ENCODE results near the gene CLCN6.

The CLCN6 gene

GRCh38 chr1:11831945-11832725 lies 26.1 kb downstream of the CLCN6 start:
- no peak for DNase-seq

- DNase-seq: no peak
Measured at GRCh38 chr1:11833497-11833896, 27.5 kb downstream of the CLCN6 start.

GRCh38 chr1:11833900-11834299 lies 27.9 kb downstream of the CLCN6 start:
- no peak for DNase-seq

GRCh38 chr1:11835441-11836225 lies 29.6 kb downstream of the CLCN6 start:
- DNase-seq: no peak

DNA sequence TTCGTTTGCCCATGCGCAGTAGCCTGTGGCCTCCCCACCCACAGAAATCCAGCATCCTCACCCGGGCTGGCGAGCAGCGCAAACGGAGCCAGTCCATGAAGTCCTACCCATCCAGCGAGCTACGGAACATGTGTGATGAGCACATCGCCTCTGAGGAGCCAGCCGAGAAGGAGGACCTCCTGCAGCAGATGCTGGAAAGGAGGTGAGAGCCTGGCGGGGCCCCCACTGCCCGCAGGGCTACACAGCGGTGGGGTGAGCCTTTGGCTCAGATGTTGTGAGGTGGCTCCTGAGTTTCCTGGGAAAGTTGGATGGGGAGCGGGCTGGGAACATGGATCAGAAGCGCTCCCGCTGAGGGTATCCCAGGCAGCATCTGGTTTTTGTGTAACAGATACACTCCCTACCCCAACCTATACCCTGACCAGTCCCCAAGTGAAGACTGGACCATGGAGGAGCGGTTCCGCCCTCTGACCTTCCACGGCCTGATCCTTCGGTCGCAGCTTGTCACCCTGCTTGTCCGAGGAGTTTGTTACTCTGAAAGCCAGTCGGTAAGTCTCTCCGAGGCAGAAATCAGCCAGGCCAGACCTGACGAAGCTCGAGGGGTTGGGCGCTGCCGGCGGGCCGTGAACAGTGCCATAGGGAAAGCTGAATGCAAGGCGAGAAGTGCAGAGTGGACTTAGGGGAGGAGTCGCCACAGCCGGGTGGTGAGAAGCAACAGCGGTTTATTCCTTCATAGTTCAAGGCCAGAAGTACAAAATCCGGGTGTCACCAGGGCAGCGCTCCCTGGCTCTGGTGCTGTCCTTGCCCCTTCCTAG lies 31.2 kb downstream of the CLCN6 start:
- no peak for DNase-seq

- peak; percentile 33 for DNase-seq
Measured at GRCh38 chr1:11837767-11838348, 31.9 kb downstream of the CLCN6 start.

GRCh38 chr1:11838349-11839272 lies 32.6 kb downstream of the CLCN6 start:
- peak; percentile 80 for DNase-seq

GRCh38 chr1:11839727-11840705 lies 34.0 kb downstream of the CLCN6 start:
- DNase-seq: no peak

GRCh38 chr1:11841245-11842153 lies 35.5 kb downstream of the CLCN6 start:
- DNase-seq: no peak

DNA sequence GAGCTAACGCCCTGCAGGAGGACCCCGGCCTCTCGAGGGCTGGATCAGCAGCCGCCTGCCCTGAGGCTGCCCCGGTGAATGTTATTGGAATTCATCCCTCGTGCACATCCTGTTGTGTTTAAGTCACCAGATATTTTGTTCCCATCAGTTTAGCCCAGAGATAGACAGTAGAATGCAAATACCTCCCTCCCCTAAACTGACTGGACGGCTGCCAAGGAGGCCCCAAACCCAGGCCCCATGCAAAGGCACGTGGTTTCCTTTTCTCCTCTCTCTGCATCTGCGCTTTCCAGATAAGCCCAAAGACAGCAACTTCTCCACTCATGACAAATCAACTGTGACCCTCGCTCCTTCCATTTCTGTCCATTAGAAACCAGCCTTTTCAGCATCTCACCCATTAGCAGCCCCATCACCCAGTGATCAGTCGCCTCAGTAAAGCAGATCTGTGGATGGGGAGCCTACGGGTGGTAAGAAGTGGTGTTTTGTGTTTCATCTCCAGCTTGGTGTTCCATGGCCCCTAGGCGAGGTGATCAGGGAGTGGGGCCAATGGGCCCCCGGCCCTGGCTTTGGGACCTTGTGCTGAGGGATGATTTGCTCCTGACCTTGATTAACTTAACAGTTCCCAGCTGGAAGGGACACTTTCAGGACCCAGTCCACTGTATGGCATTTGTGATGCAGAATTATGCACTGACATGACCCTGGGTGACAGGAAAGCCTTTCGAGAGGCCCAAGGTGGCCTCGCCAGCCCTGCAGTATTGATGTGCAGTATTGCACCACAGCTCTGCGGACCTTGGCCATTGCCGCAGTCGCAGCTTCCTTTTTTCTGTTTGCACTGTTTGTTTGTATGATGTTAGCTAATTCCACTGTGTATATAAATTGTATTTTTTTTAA lies 36.4 kb downstream of the CLCN6 start:
- DNase-seq: no peak

DNA sequence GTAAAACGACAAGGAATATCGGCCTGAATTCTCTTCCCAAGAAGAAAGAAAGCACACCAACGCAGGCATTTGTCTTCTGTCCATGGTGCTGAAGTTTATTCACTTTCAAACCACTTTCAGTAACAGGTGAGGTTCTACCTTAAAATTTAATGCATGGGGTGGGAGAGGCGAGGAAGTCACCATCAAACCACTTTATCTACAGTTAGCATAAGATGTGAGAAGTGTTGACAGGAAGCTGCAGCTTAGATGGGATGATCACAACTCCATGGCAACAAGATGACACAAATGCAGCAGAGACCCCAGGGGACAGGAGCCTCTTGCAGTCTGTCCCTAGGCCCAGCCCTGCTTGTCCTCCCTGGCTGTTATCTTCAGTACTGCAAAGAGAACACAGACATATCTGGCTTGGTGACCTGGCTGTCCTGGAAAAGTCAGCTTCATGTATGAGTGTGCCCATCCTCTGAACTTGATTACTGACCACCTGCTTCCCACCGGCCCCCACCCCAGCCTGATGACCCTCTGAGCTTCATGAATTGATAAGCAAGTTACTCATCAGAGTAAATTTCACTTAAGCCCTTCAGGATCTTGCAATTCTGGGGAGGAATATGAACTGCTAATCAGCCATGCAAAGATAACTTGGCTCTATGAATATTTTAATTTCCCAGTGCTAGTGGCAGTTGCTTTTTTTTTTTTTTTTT lies 39.8 kb downstream of the CLCN6 start:
- peak; percentile 36 for DNase-seq

DNA sequence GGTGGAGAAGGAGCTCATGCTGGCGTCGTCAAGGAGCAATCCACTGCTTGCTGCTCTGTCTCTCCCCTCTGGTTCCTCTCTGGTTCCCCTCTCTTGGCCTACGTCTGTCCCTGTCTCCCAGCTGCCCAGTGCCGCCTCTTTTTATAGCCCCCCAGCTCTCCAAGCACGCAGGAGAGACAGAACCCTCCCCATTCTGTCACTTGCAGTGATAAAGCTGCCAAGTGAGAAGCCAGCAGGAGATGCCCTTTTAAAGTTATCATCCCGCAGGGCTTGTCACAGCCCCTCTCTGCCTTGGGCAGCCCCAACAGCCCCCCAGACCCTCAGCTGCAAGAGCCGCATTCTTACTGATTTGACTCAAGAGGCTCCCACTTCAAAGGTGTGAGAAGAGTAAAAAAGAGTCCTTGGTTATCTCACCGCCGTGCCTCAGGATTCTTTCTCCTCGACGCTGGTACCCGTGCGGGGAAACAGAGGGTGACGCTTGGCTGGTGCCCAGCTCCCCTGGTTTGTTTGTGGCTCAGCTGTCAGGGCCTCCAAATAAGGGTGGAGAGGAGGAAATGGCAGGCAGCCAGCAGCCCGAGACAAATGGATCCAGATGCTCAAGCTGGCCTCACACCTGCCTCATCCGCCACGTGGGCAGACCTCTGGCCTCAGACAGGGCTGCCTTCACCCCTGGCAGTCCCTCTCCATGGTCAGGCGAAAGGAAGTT lies 41.8 kb downstream of the CLCN6 start, which contains the start of gene NPPA:
Gene NPPA (minus strand): TSS at position 117 of the 706 bp plus-strand sequence. CDS start 99 bp downstream, at position 18.
- peak; percentile 94 for DNase-seq

- no peak for DNase-seq
Measured at GRCh38 chr1:11848373-11848700, 42.3 kb downstream of the CLCN6 start.

- DNase-seq: no peak
Measured at GRCh38 chr1:11850156-11850555, 44.2 kb downstream of the CLCN6 start.

GRCh38 chr1:11851180-11851579 lies 45.2 kb downstream of the CLCN6 start:
- no peak for DNase-seq

- no peak for DNase-seq
Measured at GRCh38 chr1:11854519-11854918, 48.5 kb downstream of the CLCN6 start.

- no peak for DNase-seq
Measured at GRCh38 chr1:11855430-11855829, 49.4 kb downstream of the CLCN6 start.
